ENCODE results near the gene LRP5.

DNA sequence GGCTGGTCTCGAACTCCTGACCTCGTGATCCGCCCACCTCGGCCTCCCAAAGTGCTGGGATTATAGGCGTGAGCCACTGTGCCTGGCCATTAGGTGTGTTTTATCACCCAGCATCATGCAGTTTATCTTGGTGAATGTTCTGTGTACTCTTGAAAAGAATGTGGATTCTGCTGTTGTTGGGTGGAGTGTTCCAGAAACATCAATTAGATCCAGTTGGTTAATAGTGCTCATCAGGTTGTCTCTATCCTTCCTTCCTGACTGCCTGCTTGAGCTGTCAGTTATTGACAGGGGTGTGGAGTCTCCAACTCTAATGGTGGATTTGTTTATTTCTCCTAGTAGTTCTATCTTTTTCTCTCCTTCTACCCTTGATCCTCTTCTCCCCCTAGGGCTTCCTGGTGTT, 118.0 kb downstream of the LRP5 start:
- no peak for TF ChIP-seq ZNF561 (CRISPR knock-in tag; conservative IDR thresholded peaks at IDR 0.05)
- TF ChIP-seq ZNF121 (CRISPR knock-in tag; conservative IDR thresholded peaks at IDR 0.05): no peak
- no peak for TF ChIP-seq HNRNPK (IDR thresholded peaks at IDR 0.05; ENCODE audit: low read depth, low read length, poor library complexity, severe bottlenecking)
- TF ChIP-seq, protein P1, sequence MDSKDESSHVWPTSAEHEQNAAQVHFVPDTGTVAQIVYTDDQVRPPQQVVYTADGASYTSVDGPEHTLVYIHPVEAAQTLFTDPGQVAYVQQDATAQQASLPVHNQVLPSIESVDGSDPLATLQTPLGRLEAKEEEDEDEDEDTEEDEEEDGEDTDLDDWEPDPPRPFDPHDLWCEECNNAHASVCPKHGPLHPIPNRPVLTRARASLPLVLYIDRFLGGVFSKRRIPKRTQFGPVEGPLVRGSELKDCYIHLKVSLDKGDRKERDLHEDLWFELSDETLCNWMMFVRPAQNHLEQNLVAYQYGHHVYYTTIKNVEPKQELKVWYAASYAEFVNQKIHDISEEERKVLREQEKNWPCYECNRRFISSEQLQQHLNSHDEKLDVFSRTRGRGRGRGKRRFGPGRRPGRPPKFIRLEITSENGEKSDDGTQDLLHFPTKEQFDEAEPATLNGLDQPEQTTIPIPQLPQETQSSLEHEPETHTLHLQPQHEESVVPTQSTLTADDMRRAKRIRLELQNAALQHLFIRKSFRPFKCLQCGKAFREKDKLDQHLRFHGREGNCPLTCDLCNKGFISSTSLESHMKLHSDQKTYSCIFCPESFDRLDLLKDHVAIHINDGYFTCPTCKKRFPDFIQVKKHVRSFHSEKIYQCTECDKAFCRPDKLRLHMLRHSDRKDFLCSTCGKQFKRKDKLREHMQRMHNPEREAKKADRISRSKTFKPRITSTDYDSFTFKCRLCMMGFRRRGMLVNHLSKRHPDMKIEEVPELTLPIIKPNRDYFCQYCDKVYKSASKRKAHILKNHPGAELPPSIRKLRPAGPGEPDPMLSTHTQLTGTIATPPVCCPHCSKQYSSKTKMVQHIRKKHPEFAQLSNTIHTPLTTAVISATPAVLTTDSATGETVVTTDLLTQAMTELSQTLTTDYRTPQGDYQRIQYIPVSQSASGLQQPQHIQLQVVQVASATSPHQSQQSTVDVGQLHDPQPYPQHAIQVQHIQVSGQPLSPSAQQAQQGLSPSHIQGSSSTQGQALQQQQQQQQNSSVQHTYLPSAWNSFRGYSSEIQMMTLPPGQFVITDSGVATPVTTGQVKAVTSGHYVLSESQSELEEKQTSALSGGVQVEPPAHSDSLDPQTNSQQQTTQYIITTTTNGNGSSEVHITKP (IDR thresholded peaks at IDR 0.05; ENCODE audit: partially characterized antibody): no peak
- TF ChIP-seq CHD1 (IDR thresholded peaks at IDR 0.05; ENCODE audit: low read length): no peak
- TF ChIP-seq FOXA1 (IDR thresholded peaks at IDR 0.05; ENCODE audit: borderline replicate concordance): no peak
- TF ChIP-seq, protein P2, sequence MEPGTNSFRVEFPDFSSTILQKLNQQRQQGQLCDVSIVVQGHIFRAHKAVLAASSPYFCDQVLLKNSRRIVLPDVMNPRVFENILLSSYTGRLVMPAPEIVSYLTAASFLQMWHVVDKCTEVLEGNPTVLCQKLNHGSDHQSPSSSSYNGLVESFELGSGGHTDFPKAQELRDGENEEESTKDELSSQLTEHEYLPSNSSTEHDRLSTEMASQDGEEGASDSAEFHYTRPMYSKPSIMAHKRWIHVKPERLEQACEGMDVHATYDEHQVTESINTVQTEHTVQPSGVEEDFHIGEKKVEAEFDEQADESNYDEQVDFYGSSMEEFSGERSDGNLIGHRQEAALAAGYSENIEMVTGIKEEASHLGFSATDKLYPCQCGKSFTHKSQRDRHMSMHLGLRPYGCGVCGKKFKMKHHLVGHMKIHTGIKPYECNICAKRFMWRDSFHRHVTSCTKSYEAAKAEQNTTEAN (CRISPR knock-in tag; IDR thresholded peaks at IDR 0.05): no peak
- no peak for TF ChIP-seq NFYB (IDR thresholded peaks at IDR 0.05; ENCODE audit: extremely low read depth, insufficient read length)
- TF ChIP-seq CBFB (CRISPR knock-in tag; IDR thresholded peaks at IDR 0.05): no peak
- no peak for TF ChIP-seq ZNF354B (CRISPR knock-in tag; IDR thresholded peaks at IDR 0.05)
- TF ChIP-seq, protein P3, sequence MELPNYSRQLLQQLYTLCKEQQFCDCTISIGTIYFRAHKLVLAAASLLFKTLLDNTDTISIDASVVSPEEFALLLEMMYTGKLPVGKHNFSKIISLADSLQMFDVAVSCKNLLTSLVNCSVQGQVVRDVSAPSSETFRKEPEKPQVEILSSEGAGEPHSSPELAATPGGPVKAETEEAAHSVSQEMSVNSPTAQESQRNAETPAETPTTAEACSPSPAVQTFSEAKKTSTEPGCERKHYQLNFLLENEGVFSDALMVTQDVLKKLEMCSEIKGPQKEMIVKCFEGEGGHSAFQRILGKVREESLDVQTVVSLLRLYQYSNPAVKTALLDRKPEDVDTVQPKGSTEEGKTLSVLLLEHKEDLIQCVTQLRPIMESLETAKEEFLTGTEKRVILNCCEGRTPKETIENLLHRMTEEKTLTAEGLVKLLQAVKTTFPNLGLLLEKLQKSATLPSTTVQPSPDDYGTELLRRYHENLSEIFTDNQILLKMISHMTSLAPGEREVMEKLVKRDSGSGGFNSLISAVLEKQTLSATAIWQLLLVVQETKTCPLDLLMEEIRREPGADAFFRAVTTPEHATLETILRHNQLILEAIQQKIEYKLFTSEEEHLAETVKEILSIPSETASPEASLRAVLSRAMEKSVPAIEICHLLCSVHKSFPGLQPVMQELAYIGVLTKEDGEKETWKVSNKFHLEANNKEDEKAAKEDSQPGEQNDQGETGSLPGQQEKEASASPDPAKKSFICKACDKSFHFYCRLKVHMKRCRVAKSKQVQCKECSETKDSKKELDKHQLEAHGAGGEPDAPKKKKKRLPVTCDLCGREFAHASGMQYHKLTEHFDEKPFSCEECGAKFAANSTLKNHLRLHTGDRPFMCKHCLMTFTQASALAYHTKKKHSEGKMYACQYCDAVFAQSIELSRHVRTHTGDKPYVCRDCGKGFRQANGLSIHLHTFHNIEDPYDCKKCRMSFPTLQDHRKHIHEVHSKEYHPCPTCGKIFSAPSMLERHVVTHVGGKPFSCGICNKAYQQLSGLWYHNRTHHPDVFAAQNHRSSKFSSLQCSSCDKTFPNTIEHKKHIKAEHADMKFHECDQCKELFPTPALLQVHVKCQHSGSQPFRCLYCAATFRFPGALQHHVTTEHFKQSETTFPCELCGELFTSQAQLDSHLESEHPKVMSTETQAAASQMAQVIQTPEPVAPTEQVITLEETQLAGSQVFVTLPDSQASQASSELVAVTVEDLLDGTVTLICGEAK (IDR thresholded peaks at IDR 0.05): no peak
- TF ChIP-seq, protein P3 (CRISPR knock-in tag; IDR thresholded peaks at IDR 0.05): no peak

Measured in K562 (cell line).